Prostate gland (tissue), 2 donors: ENCODE results near the gene PRND. TPM values are rescaled to one million over a fixed set of nuclear protein-coding genes. Genes with fewer than 3 reads are reported as not detected.

Source experiments
- DNase-seq: peaks from one replicate; pipeline ENCODE4 v3.0.0-alpha.2; 2019; ENCODE audit warnings: low spot score
- H3K27ac ChIP-seq, 2 donors: fragments of 200-600 bp; sonication (generic); 2 replicates each; pipeline ENCODE4 v1.5.1; 2017 to 2019
- H3K27me3 ChIP-seq: fragments of 200-600 bp; sonication (generic); replicated peaks from 2 replicates; pipeline ENCODE4 v1.5.1; 2019; ENCODE audit not compliant: insufficient read depth
- H3K36me3 ChIP-seq, 2 donors: fragments of 200-600 bp; sonication (generic); 1 replicate in 1 of 2; 2 replicates in 1 of 2; pipeline versions ENCODE4 v1.5.1 to v1.8.1; 2017 to 2019
- H3K4me1 ChIP-seq: fragments of 200-600 bp; sonication (generic); replicated peaks from 2 replicates; pipeline ENCODE4 v1.5.1; 2019
- H3K4me3 ChIP-seq, 2 donors: fragments of 200-600 bp; sonication (generic); 2 replicates each; pipeline ENCODE4 v1.5.1; 2017 to 2019
- H3K9me3 ChIP-seq: fragments of 200-600 bp; sonication (generic); 2 replicates; pipeline ENCODE4 v1.5.1; 2017
- POLR2A ChIP-seq: fragments of 450-650 bp; IDR thresholded peaks from one replicate; pipeline ENCODE4 v1.6.1; 2016; ENCODE audit warnings: antibody characterized with exemption, mild to moderate bottlenecking
- POLR2AphosphoS5 ChIP-seq: sonication (generic); formaldehyde crosslinking; IDR thresholded peaks from one replicate; pipeline ENCODE4 v1.6.1; 2017; ENCODE audit warnings: antibody characterized with exemption
- WGBS: methylation state at CpG from one replicate; pipeline ENCODE4 v1.1.5; 2018; 5-methylcytosine and 5-hydroxymethylcytosine counted together
- intact Hi-C: fragments of 100-400 bp; cut with DNase I; formaldehyde crosslinking; loops from one replicate; pipeline ENCODE4 v1.14.2; 2022
- total RNA-seq, 2 donors: library from RNA; depleted of rRNA; stranded (reverse); fragments of >200 nt; gene quantifications; one replicate each; pipeline ENCODE4 v1.1.0, GENCODE V29; 2016
- TF ChIP-seq, protein P1 (sequence below), 4 experiments: fragments of 200-600 bp in 2 of 4; fragments of 450-650 bp in 2 of 4; sonication (generic) in 2 of 4; IDR thresholded peaks; 1 replicate in 3 of 4; 2 replicates in 1 of 4; pipeline ENCODE4 v1.5.1; 2016 to 2019; ENCODE audit warnings: antibody characterized with exemption in 4 of 4, mild to moderate bottlenecking in 2 of 4, moderate library complexity in 2 of 4

The PRND gene, protein sequence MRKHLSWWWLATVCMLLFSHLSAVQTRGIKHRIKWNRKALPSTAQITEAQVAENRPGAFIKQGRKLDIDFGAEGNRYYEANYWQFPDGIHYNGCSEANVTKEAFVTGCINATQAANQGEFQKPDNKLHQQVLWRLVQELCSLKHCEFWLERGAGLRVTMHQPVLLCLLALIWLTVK
- total RNA-seq: 100 to 1,000 TPM in 1 of 2 donors, not detected in 1; 589 TPM

DNA sequence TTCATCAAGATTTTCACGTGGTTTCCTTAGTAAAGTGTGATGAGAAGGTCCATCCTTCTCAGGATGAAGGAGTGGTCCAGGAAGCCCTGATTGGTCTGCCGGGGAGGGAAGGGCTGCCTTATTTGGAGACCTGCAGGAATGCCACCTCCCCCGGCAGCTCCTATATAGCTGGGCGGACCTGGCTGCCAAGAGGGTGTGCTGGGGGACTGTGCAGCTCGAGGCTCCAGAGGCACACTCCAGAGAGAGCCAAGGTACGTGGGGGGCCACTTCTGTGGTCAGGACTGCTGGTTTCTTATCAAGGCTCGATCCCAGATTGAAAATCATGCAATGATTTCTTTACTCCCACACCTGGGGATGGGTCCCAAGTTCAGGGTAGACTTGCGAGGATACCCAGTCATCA lies at the start of gene PRND:
TSS of gene PRND (plus strand) at position 191 of the 400 bp plus-strand sequence. CDS start 2,643 bp downstream, outside the sequence.
- Histone ChIP-seq H3K27me3 (no peaks in the 10 kb centered on the region), H3K9me3 (no peaks in the 10 kb centered on the region), H3K4me3 (no peak within 1 kb of the TSS), H3K36me3 (no peaks in the 10 kb centered on the region), H3K27ac (no peak within 1 kb of the TSS), H3K4me1 (no peaks in the 10 kb centered on the region)
- TF ChIP-seq, protein P1, sequence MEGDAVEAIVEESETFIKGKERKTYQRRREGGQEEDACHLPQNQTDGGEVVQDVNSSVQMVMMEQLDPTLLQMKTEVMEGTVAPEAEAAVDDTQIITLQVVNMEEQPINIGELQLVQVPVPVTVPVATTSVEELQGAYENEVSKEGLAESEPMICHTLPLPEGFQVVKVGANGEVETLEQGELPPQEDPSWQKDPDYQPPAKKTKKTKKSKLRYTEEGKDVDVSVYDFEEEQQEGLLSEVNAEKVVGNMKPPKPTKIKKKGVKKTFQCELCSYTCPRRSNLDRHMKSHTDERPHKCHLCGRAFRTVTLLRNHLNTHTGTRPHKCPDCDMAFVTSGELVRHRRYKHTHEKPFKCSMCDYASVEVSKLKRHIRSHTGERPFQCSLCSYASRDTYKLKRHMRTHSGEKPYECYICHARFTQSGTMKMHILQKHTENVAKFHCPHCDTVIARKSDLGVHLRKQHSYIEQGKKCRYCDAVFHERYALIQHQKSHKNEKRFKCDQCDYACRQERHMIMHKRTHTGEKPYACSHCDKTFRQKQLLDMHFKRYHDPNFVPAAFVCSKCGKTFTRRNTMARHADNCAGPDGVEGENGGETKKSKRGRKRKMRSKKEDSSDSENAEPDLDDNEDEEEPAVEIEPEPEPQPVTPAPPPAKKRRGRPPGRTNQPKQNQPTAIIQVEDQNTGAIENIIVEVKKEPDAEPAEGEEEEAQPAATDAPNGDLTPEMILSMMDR (IDR thresholded peaks at IDR 0.05): no peak
- intact Hi-C loops: loop anchor here (5.0 kb wide), 1 partner anchor 614 kb away; no protein-coding TSS in a partner anchor
- WGBS: 85% methylated on average over 8 of the region's 8 CpGs
- DNase-seq: no peak

DNA sequence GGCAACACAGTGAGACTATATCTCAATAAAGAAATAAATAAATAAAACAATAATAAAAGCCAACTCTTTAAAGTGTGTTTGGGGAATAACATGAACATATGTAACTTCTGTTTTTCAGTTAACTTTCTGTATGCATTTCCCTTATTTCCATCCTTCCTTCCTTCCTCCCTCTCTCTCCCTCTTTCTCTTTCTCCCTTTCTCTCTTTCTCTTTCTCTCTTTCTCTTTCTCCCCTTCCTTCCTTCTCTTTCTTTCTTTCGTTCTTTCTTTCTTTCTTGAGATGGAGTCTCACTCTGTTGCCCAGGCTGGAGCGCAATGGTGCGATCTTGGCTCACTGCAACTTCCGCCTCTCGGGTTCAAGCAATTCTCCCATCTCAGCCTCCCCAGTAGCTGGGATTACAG lies 48.8 kb upstream of the PRND start:
- intact Hi-C loops: no loop called here
- no peak for DNase-seq
- Histone ChIP-seq H3K4me3 (no peak overlapping the region), H3K27me3 (no peaks in the 10 kb centered on the region), H3K27ac (no peak overlapping the region), H3K36me3 (no peaks in the 10 kb centered on the region), H3K4me1 (no peaks in the 10 kb centered on the region), H3K9me3 (no peaks in the 10 kb centered on the region)
- WGBS: 93% methylated on average over 5 of the region's 5 CpGs
- no peak for TF ChIP-seq POLR2A

DNA sequence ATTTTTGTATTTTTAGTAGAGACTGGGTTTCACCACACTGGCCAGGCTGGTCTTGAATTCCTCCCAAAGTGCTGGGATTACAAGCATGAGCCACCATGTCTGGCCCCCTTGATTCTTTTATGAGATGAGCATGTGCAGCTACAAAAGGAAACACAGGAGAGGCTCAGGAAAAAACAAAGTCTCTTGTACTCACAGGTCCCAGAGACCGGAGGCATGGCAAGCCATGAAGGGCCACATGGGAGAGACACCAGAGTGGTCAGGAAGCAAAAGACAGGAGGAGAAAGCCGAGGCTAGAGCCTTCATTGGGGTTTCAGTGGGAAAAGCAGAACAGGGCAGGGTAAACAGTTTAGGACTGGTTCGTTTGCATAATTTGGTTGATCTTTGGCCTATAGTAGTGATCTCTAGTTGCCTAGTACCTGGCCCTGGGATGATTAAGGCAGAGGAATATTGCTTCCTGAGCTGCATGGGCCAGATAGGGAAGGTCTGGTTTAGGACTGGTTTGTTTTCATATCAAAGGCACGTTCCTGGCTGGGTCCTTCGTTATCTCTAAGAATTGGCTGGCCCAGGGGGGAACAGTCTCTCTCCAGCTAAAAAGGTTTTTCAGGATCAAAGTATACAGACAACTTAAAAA lies 48.2 kb upstream of the PRND start:
- Histone ChIP-seq H3K9me3 (no peaks in the 10 kb centered on the region), H3K27me3 (no peaks in the 10 kb centered on the region), H3K4me1 (no peaks in the 10 kb centered on the region), H3K4me3 (no peak overlapping the region), H3K36me3 (no peaks in the 10 kb centered on the region), H3K27ac (no peak overlapping the region)
- intact Hi-C loops: no loop called here
- WGBS: 55% methylated on average over 5 of the region's 5 CpGs
- TF ChIP-seq, protein P1 (IDR thresholded peaks at IDR 0.05): no peak
- TF ChIP-seq POLR2AphosphoS5 (no peak), POLR2A (no peak)
- DNase-seq: no peak

DNA sequence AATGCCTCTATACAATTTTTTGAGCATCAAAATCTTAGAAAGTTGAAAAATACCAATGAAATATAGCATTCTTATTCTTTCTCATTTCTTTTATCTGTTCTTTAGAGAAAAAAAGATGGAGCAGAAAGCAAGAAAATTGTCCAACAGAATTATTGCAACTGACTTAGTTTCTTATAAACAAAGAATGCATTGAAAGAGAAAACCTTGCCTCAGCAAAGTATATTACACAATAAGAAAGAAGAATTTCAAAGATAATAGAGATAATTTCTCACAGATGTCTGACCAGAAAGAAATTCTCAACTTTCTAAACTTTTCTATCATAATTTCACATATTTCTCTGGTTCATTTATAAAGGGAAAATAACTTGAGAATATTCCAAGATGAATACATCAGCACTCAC lies 47.0 kb upstream of the PRND start:
- Histone ChIP-seq H3K9me3 (no peaks in the 10 kb centered on the region), H3K4me1 (no peaks in the 10 kb centered on the region), H3K36me3 (no peaks in the 10 kb centered on the region), H3K27me3 (no peaks in the 10 kb centered on the region), H3K4me3 (no peak overlapping the region), H3K27ac (no peak overlapping the region)
- no peak for DNase-seq
- TF ChIP-seq, protein P1 (IDR thresholded peaks at IDR 0.05): no peak
- no peak for TF ChIP-seq POLR2A
- TF ChIP-seq POLR2AphosphoS5: no peak
- intact Hi-C loops: no loop called here

DNA sequence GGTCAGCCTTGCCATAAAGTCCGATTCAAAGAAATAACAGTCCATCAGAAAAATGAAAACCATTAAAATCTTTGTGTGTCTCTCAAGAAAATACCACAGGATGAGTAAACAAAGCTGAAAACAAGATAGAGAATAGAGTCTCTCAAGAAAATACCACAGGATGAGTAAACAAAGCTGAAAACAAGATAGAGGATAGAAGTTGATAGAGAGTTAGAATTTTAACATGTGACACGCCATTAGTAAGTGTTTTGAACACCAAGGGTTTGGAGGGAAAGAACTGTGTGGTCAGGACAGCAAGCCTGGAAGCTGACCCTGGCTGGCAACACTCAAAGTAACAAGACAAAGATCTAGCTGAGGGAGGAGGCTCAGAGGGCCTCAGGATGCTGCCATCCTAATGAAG lies 43.9 kb upstream of the PRND start:
- 84% methylated on average over 2 of the region's 2 CpGs for WGBS
- H3K4me1 ChIP-seq: no peaks in the 10 kb centered on the region
- H3K4me3 ChIP-seq: no peak overlapping the region
- H3K36me3 ChIP-seq: no peaks in the 10 kb centered on the region
- H3K27ac ChIP-seq: no peak overlapping the region
- H3K27me3 ChIP-seq: no peaks in the 10 kb centered on the region
- DNase-seq: no peak
- intact Hi-C loops: no loop called here
- no peaks in the 10 kb centered on the region for H3K9me3 ChIP-seq
- TF ChIP-seq POLR2A: no peak
- TF ChIP-seq, protein P1 (IDR thresholded peaks at IDR 0.05): no peak
- TF ChIP-seq POLR2AphosphoS5: no peak
